A549 (cell line): ENCODE data around the gene ARRDC2.

Source experiments
- CHD4 ChIP-seq: fragments of 200-600 bp; sonication (generic); IDR thresholded peaks from 2 replicates; pipeline ENCODE4 v1.6.1; 2016; ENCODE audit warnings: antibody characterized with exemption, mild to moderate bottlenecking, borderline replicate concordance
- CTCF ChIP-seq: fragments of >200 bp; sonication (Bioruptor Twin); formaldehyde crosslinking; IDR thresholded peaks from 3 replicates; pipeline ENCODE4 v1.5.1; 2016
- E2F6 ChIP-seq: IDR thresholded peaks from 2 replicates; pipeline ENCODE4 v1.6.1; 2012; ENCODE audit warnings: low read depth, borderline replicate concordance
- EP300 ChIP-seq, 2 experiments: fragments of >200 bp; sonication (Bioruptor Twin); formaldehyde crosslinking; IDR thresholded peaks; 2 replicates in 1 of 2; 3 replicates in 1 of 2; pipeline ENCODE4 v1.6.1; 2016 to 2017
- ESRRA ChIP-seq: fragments of 150-350 bp; IDR thresholded peaks from 2 replicates; pipeline ENCODE4 v1.6.1; 2014; ENCODE audit warnings: mild to moderate bottlenecking, low read length, borderline replicate concordance
- FOSL2 ChIP-seq, 2 experiments: fragments of 450-650 bp in 1 of 2; fragments of >200 bp in 1 of 2; sonication (Bioruptor Twin) in 1 of 2; formaldehyde crosslinking; IDR thresholded peaks; 2 replicates each; pipeline versions ENCODE4 v1.5.0 to v1.6.1; 2016 to 2020; ENCODE audit warnings: mild to moderate bottlenecking in 1 of 2, moderate library complexity in 1 of 2
- HOXA7 ChIP-seq: fragments of 250-450 bp; sonication (Bioruptor Pico); IDR thresholded peaks from 2 replicates; pipeline ENCODE4 v1.5.0; 2020; ENCODE audit warnings: mild to moderate bottlenecking, moderate library complexity
- MAX ChIP-seq: IDR thresholded peaks from 2 replicates; pipeline ENCODE4 v1.6.1; 2012
- POLR2A ChIP-seq: IDR thresholded peaks from 2 replicates; pipeline ENCODE4 v1.6.1; 2012; ENCODE audit warnings: mild to moderate bottlenecking, low read length
- RFX5 ChIP-seq: fragments of 450-650 bp; IDR thresholded peaks from 2 replicates; pipeline ENCODE4 v1.7.1; 2014; ENCODE audit warnings: antibody characterized with exemption, mild to moderate bottlenecking, moderate library complexity
- RNF2 ChIP-seq: fragments of 200-600 bp; sonication (generic); IDR thresholded peaks from 2 replicates; pipeline ENCODE4 v1.6.1; 2016; ENCODE audit warnings: low read depth, mild to moderate bottlenecking, antibody characterized with exemption, moderate library complexity, borderline replicate concordance
- SREBF2 ChIP-seq: fragments of 450-650 bp; IDR thresholded peaks from 2 replicates; pipeline ENCODE4 v1.6.1; 2014; ENCODE audit warnings: mild to moderate bottlenecking, moderate library complexity
- TP53 ChIP-seq: fragments of 250-450 bp; sonication (Bioruptor Pico); IDR thresholded peaks from 2 replicates; pipeline ENCODE4 v1.5.0; 2021; ENCODE audit warnings: mild to moderate bottlenecking, moderate library complexity
- ZC3H11A ChIP-seq: fragments of 450-650 bp; IDR thresholded peaks from 2 replicates; pipeline ENCODE4 v1.6.1; 2014; ENCODE audit warnings: antibody characterized with exemption, mild to moderate bottlenecking

GRCh38 chr19:18051887-18052286, 43.9 kb downstream of the ARRDC2 start:
- TF ChIP-seq CTCF (no peak), EP300 (IDR thresholded peaks at IDR 0.05) (no peak), POLR2A (no peak), FOSL2 (IDR thresholded peaks at IDR 0.05) (no peak), FOSL2 (CRISPR knock-in tag; IDR thresholded peaks at IDR 0.05) (no peak), SREBF2 (no peak), TP53 (CRISPR knock-in tag) (no peak), RNF2 (no peak), E2F6 (no peak), HOXA7 (CRISPR knock-in tag) (no peak), ESRRA (no peak), ZC3H11A (no peak), RFX5 (no peak), CHD4 (no peak), MAX (no peak)
